LHCN-M2 (cell line): ENCODE data around the gene DCHS1. TPM values are rescaled to one million over a fixed set of nuclear protein-coding genes. Genes with fewer than 3 reads are reported as not detected.

Source experiments
- DNase-seq: peaks from one replicate; pipeline ENCODE4 v3.0.0-alpha.2; 2012; ENCODE audit warnings: low read depth
- total RNA-seq: library from RNA; depleted of rRNA; stranded (reverse); fragments of >200 nt; gene quantifications from 2 replicates; pipeline ENCODE4 v1.2.3, GENCODE V29; 2014; rRNA removed

Gene DCHS1
- total RNA-seq, 1 experiment from 2014 or later, result 2.6 TPM

DNA sequence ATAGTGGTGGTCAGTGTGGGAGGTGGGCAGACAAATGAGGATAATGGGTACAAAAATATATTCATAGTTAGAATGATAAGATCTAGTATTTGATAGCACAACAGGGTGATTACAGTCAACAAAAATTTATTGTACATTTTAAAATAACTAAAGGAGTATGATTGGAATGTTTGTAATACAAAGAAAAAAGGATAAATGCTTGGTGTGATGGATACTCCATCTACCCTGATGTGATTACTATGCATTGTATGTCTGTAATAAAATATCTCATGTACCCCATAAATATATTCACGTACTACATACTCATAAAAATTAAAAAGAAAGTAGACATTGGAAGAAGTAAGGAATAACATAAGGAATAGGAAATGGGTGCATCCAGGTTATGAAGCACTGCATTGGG, 67.6 kb downstream of the DCHS1 start:
- no peak for DNase-seq

DNA sequence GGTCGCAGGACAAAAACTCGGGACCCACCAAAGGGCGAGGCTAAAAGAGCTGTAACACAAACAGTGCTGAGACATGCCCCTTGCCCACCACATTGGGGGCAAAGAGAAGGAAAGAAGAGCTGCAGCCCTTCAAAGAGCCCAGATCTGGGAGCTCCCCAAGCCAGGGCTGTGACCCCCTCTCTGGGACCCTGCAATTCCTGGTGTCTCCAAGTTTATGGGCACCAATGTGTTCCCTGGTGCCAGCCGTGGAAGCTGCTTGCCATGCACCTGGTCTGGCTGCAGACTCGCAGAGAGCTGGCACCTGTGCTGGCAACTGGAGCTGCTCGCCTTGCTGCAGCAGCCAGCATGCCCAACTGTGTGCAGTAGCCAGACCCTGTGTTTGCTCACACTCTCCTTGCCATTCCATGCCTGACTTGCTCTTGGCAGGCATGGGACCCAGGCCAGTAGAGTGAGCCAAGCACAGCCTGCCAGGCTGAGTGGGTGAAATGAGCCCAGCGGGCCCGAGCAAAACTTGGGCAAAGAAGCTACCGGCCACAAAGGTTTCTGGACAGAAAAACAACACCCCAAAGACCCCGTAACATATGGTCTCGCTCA, 68.2 kb downstream of the DCHS1 start:
- no peak for DNase-seq

DNA sequence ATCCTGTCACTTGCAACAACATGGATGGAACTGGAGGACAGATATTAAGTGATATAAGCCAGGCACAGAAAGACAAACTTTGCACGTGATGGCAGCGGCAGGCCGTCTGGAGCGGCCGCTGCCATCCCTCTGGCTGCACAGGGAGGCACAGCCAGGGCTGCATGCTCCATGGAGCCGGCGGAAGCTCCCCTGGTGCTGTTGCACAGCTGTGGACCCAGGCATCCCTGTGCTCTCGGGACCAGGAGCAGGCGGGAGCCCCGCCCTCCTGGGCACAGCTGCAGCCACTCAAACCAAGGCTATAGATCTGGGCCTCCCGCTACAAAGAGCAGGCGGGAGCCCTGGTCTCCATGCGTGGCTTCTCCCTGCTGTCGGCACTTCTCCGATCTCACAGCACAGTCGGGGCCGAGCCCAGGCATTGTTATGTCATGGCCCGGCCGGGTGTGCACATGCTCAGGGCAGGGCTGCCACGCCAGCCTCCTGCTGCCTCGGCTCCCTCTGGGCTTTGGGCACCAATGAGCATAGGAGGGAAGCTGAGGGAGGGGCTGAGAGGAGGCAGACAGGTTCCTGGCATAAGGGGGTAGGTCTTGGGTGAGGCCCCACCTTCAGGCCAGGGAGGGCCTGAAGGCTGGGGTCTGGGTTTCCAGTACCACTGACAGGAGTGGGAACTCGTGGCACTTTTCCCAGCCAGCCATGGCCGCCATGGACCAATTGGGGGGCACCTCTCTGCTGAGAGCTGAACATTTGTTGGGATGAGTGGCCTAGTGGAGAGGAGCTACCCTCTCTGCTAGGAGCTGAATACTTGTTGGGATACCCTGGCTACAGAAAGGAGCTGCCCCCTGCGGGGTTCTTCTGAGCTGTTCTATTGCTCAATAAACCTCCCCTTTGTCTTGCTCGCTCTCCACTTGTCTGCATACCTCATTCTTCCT, 68.9 kb downstream of the DCHS1 start:
- no peak for DNase-seq

DNA sequence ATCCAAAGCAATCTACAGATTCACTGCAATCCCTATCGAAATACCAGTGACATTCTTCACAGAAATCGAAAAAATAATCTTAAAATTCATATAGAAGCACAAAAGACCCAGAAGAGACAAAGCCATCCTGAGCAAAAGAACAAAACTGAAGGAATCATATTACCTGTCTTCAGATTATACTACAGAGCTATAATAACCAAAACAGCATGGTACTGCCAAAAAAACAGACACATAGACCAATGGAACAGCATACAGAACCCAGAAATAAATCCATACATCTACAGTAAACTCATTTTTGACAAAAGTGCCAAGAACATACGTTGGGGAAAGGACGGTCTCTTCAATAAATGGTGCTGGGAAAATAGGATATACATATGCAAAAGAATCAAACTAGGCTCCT, 71.1 kb downstream of the DCHS1 start:
- DNase-seq, result no peak

DNA sequence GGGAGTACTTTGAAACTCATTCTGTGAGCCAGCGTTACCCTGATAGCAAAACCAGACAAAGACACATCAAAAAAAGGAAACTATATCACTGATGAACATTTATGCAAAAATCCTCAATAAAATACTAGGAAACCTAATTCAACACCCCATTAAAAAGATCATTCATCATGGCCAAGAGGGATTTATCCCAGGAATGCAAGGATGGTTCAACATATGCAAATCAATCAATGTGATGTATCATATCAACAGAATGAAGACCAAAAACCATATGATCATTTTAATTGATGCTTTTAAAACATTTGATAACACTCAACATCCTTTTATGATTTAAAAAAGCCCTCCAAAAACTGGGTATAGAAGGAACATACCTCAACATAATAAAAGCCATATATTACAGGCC, 72.0 kb downstream of the DCHS1 start:
- DNase-seq, result no peak

DNA sequence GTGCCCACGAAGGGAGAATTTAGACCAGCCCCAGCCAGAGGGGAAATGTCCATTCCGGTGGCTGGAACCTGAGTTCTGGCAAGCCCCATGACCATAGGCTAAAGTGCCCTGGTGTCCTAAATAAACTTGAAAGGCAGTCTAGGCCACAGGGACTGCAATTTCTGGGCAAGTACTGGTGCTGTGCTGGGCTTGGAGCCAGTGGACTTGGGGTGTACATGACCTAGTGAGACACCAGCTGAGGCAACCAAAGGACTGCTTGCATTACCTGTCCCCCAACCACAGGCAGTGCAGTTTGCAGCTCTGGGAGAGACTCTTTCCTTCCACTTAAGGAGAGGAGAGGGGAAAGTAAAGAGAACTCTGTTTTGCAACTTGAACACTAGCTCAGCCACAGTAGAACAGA, 75.9 kb downstream of the DCHS1 start:
- DNase-seq, result no peak

DNA sequence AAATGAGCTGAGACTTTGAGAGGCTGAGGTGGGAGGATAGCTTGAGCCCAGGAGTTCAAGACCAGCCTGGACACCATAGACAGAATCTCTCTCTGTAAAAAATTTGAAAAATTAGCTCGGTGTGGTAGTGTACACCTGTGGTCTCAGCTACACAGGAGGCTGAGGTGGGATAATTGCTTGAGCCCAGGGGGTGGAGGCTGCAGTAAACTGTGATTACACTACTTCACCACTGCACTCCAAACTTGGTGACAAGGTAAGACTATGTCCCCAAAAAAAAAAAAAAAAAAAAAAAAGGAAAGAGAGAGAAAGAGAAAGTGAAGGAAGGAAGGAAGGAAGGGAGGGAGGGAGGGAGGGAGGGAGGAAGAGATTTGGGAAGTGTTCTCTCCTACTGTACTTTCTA, 77.5 kb downstream of the DCHS1 start:
- no peak for DNase-seq

DNA sequence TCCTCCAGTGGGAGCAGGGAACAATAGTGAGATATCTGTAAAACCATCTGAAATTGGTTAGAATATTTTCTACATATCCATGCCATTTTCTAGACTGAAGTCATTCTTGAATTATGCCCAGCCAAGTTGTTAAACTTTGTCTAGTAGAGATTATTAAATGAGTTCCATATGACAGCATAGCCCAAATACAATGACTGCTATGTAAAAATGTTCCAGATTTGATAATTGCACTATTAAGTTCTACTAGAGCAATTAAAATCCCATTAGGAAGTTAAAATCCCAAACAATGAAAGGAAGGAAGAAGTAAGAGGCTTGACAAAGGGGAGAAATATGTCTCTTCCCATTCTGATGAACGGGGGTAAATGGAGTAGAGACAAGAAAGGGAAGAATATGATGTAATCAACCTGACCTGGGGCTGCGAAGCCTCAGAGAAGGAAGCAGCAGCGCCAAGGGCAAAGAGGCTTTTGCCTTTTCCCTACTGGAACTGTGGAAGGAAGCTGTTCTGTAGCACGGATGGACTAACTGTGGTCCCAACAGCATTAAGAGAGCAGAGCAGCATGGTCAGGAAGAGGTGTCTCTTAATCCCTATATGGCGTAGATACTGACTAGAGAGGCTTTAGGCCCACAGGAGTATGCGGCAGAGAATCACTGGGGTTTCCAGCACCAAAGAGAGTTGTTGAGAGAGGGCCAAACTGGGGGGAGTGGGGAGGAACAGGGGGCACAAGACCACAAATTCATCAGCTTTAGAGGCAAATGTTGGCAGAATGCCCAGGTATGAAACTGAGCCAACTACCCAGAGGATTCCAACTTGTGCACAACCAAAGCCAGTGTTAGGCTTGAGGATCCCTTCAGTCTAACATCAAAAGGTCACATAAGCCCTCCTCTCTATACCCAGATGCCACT, 78.9 kb downstream of the DCHS1 start:
- DNase-seq, result peak; percentile 28

DNA sequence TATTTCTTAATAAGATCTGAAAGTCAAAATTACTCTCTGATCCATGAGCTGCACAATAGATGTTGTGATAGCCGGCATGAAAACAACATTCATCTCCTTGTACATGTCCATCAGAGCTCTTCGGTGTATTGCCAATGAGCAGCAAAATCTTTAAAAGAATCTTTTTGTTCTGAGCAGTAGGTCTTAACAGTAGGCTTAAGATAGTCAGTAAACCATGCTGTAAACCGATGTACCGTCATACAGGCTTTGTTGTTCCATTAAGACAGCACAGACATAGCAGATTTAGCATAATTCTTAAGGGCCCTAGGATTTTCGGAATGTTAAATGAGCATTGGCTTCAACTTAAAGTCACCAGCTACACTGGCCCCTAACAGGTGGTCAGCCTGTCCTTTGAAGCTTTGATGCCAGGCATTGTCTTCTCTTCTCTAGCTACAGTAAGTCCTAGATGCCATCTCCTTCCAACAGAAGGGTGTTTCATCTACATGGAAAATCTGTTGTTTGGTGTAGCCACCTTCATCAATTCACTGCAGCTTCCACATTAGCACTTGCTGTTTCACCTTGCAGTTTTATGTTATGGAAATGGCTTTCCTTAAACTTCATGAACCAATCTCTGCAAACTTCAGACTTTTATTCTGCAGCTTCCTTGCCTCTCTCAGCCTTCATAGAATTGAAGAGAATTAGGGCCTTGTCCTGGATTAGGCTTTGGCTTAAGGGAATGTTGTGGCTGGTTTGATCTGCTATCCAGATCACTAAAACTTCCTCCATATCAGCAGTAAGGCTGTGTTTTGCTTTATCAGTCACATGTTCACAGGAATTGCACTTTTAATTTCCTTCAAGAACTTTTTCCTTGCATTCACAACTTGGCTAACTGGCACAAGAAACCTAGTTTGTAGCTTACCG, 80.5 kb downstream of the DCHS1 start:
- DNase-seq, result no peak

DNA sequence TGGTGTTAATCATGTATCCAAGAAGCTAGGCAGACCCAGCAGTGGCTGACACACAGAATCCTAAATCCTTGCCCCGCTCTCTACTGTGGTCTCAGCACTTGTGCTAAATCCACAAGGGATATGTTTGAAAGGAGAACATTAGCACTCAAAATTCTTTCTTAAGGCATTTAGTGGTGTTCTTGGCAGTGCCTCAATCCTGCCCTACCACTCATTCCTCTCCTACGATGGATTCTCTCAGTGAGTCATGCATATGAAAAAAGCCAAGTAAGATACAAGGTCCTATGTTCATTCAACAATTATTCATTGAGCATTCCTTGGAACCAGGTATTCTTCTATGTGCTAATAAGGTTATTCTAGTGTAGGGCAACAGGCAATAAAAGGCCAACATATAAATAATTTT, 83.4 kb downstream of the DCHS1 start:
- DNase-seq, result peak; percentile 75

DNA sequence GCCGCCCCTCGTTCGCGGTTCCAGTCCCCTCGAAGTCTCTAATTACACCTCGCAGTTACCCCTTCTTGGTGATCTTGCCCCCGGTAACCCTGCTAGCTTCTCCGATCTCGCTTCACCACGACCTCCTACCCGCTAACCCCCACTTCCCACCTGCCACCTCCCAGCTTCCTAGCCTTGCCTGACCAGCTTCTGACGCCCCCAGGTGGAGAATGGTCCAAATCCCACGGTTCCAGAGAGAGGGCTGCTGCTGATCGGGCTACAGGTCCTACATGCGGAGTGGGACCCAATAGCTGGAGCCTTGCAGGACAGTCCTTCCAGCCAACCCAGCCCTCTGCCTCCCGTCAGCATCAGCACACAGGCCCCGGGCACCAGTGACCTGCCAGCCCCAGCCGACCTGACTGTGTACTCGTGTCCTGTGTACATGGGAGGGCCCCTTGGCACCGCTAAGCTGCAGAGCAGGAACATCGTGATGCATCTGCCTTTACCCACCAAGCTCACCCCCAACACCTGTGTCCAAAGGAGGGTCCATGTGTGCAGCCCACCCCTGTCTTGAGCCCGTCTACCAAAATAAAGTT, 84.1 kb downstream of the DCHS1 start:
- DNase-seq, result no peak

Other genes with a start within 250 kb of the DCHS1 start
- 18.3 and 19.0 TPM in 2 replicates for gene APBB1, start 236.7 kb downstream of the DCHS1 start, total RNA-seq
- gene HPX, start 214.8 kb downstream of the DCHS1 start, total RNA-seq, result 0.13 TPM in 1 of 2 replicates, not detected in the other
- gene TRIM3, start 181.9 kb downstream of the DCHS1 start, total RNA-seq, result 23.7 and 29.4 TPM in 2 replicates
- 66.0 and 66.3 TPM in 2 replicates for gene ARFIP2, start 174.5 kb downstream of the DCHS1 start, total RNA-seq
- gene TIMM10B, start 174.3 kb downstream of the DCHS1 start, total RNA-seq, result 25.4 and 28.8 TPM in 2 replicates
- gene DNHD1, start 158.5 kb downstream of the DCHS1 start, total RNA-seq, result 1.7 and 2.2 TPM in 2 replicates
- 16.5 and 19.5 TPM in 2 replicates for gene RRP8, start 52.2 kb downstream of the DCHS1 start, total RNA-seq
- gene ILK, start 52.0 kb downstream of the DCHS1 start, total RNA-seq, result 210 and 214 TPM in 2 replicates
- gene TAF10, start 43.6 kb downstream of the DCHS1 start, total RNA-seq, result 99.9 and 120 TPM in 2 replicates
- 22.1 and 36.1 TPM in 2 replicates for gene TPP1, start 36.4 kb downstream of the DCHS1 start, total RNA-seq
- gene MRPL17, start 27.5 kb upstream of the DCHS1 start, total RNA-seq, result 98.6 and 427 TPM in 2 replicates
- 0.19 TPM in 1 of 2 replicates, not detected in the other for gene OR2AG2, start 116.2 kb upstream of the DCHS1 start, total RNA-seq
- gene OR2AG1, start 127.2 kb upstream of the DCHS1 start, total RNA-seq, result not detected in 2 replicates
- not detected in 2 replicates for gene OR6A2, start 143.9 kb upstream of the DCHS1 start, total RNA-seq
- not detected in 2 replicates for gene OR10A5, start 189.9 kb upstream of the DCHS1 start, total RNA-seq
- not detected in 2 replicates for gene OR10A2, start 207.2 kb upstream of the DCHS1 start, total RNA-seq
- gene OR10A4, start 220.8 kb upstream of the DCHS1 start, total RNA-seq, result not detected in 2 replicates
- gene OR2D2, start 236.7 kb upstream of the DCHS1 start, total RNA-seq, result not detected in 2 replicates